Measurements from ENCODE around the gene FBXO38. TPM values are rescaled to one million over a fixed set of nuclear protein-coding genes. Genes with fewer than 3 reads are reported as not detected.

The FBXO38 gene
- total and polyA plus RNA-seq, 2 of the 13 experiments (the other 11 are each of a cell fraction or from before 2014, with no cell fraction given): 24.8 to 35.9 TPM

DNA sequence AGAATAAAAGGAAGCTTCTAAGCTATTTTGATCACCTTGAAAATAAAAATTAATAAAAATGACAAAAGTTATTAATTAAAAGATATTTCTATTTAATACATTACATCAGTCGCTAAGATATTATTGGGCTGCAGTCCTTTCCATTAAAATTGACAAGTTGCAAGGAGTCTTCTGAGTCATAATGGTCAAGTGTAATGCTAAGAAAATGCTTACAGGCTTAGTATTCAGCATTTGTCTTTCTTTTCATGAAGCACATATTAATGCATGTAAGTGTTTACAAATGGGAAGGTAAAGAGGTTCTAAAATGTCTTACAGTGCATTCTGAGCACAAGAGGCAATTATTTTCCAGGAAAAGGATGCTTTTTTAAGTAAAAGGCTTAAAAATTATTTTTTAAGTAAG is 31.1 kb upstream of the FBXO38 start:
- no peaks in the 10 kb centered on the region for H3K79me2 ChIP-seq (ENCODE audit: insufficient read depth, low read length)
- 0% methylated on average over 1 of the region's 1 CpG for WGBS (ENCODE audit: low lambda C conversion rate)
- intact Hi-C loops (cut with micrococcal nuclease; ENCODE audit: unreplicated experiment) (no loop called here), in situ Hi-C loops (cut with HindIII; ENCODE audit: extremely low pct_ligation_motif_present, low pct_unique_long_range_greater_than_20kb) (no loop called here)
- H4K20me1 ChIP-seq (ENCODE audit: insufficient read depth, low read length): no peaks in the 10 kb centered on the region
- H3K9me3 ChIP-seq (ENCODE audit: low read length): no peaks in the 10 kb centered on the region
- no TSS peak for BruUV-seq (replicated peaks)
- ATAC-seq: no peak
- CTCF ChIA-PET (ENCODE audit: low intra/inter-chr PET ratio, low total read pairs): no interaction called here
- POLR2A ChIA-PET: no interaction called here
- no peaks in the 10 kb centered on the region for H3K36me3 ChIP-seq (replicated peaks in 1 of 2; ENCODE audit: control insufficient read depth in 1 of 2, insufficient read depth in 2 of 2, low read length in 2 of 2)
- FAIRE-seq: no peak
- no peak overlapping the region for H3K9ac ChIP-seq (ENCODE audit: insufficient read depth, low read depth, low read length)
- no peaks in the 10 kb centered on the region for H3K27me3 ChIP-seq (ENCODE audit: control insufficient read depth in 1 of 2, insufficient read depth in 2 of 2, low read length in 2 of 2)
- no peak overlapping the region for H3K27ac ChIP-seq (ENCODE audit: extremely low read length, insufficient read depth, low read length)
- no peaks in the 10 kb centered on the region for H3K4me1 ChIP-seq (ENCODE audit: insufficient read depth, low read length)
- H3K4me3 ChIP-seq (replicated peaks in 1 of 3; ENCODE audit: insufficient read depth in 1 of 3, low read depth in 2 of 3, low read length in 3 of 3): no peak overlapping the region
- no peak overlapping the region for H2AFZ ChIP-seq (ENCODE audit: low read length)
- TF ChIP-seq MIER3 (CRISPR knock-in tag; IDR thresholded peaks at IDR 0.05; ENCODE audit: borderline replicate concordance) (no peak), ATRX (CRISPR knock-in tag; IDR thresholded peaks at IDR 0.05; ENCODE audit: borderline replicate concordance) (no peak), SOX6 (IDR thresholded peaks at IDR 0.05) (no peak), SOX6 (CRISPR knock-in tag; IDR thresholded peaks at IDR 0.05) (no peak), ZNF326 (CRISPR knock-in tag; IDR thresholded peaks at IDR 0.05; ENCODE audit: borderline replicate concordance) (no peak), MYNN (CRISPR knock-in tag; IDR thresholded peaks at IDR 0.05; ENCODE audit: low read depth) (no peak), ZSCAN30 (CRISPR knock-in tag; IDR thresholded peaks at IDR 0.05) (no peak), ZNF143 (CRISPR knock-in tag; IDR thresholded peaks at IDR 0.05) (no peak), ELF3 (CRISPR knock-in tag; IDR thresholded peaks at IDR 0.05) (no peak), ZNF616 (CRISPR knock-in tag; IDR thresholded peaks at IDR 0.05; ENCODE audit: low read depth) (no peak), ARNT2 (CRISPR knock-in tag; IDR thresholded peaks at IDR 0.05; ENCODE audit: low read depth) (no peak), TEAD2 (CRISPR knock-in tag; IDR thresholded peaks at IDR 0.05) (no peak), ZFY (CRISPR knock-in tag; IDR thresholded peaks at IDR 0.05) (no peak), CEBPB (IDR thresholded peaks at IDR 0.05; ENCODE audit: borderline replicate concordance, low read depth, low read length) (no peak), ZMYM2 (CRISPR knock-in tag; IDR thresholded peaks at IDR 0.05) (no peak)
- TF ChIP-seq, protein P1, sequence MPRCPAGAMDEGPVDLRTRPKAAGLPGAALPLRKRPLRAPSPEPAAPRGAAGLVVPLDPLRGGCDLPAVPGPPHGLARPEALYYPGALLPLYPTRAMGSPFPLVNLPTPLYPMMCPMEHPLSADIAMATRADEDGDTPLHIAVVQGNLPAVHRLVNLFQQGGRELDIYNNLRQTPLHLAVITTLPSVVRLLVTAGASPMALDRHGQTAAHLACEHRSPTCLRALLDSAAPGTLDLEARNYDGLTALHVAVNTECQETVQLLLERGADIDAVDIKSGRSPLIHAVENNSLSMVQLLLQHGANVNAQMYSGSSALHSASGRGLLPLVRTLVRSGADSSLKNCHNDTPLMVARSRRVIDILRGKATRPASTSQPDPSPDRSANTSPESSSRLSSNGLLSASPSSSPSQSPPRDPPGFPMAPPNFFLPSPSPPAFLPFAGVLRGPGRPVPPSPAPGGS (CRISPR knock-in tag; IDR thresholded peaks at IDR 0.05): no peak
- TF ChIP-seq, protein P2, sequence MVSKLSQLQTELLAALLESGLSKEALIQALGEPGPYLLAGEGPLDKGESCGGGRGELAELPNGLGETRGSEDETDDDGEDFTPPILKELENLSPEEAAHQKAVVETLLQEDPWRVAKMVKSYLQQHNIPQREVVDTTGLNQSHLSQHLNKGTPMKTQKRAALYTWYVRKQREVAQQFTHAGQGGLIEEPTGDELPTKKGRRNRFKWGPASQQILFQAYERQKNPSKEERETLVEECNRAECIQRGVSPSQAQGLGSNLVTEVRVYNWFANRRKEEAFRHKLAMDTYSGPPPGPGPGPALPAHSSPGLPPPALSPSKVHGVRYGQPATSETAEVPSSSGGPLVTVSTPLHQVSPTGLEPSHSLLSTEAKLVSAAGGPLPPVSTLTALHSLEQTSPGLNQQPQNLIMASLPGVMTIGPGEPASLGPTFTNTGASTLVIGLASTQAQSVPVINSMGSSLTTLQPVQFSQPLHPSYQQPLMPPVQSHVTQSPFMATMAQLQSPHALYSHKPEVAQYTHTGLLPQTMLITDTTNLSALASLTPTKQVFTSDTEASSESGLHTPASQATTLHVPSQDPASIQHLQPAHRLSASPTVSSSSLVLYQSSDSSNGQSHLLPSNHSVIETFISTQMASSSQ (IDR thresholded peaks at IDR 0.05; ENCODE audit: low read depth): no peak
- TF ChIP-seq, protein P2 (CRISPR knock-in tag; IDR thresholded peaks at IDR 0.05; ENCODE audit: borderline replicate concordance): no peak
- TF ChIP-seq, protein P3, sequence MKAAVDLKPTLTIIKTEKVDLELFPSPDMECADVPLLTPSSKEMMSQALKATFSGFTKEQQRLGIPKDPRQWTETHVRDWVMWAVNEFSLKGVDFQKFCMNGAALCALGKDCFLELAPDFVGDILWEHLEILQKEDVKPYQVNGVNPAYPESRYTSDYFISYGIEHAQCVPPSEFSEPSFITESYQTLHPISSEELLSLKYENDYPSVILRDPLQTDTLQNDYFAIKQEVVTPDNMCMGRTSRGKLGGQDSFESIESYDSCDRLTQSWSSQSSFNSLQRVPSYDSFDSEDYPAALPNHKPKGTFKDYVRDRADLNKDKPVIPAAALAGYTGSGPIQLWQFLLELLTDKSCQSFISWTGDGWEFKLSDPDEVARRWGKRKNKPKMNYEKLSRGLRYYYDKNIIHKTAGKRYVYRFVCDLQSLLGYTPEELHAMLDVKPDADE (CRISPR knock-in tag; IDR thresholded peaks at IDR 0.05): no peak
- H3K4me2 ChIP-seq (ENCODE audit: low read depth, low read length): no peak overlapping the region
- DNase-seq (ENCODE audit: low spot score): no peak

Measured in HepG2 (cell line).